Panc1 (cell line): ENCODE data around the gene GALNT13. TPM values are rescaled to one million over a fixed set of nuclear protein-coding genes. Genes with fewer than 3 reads are reported as not detected.

Experiments used
- ATAC-seq: fragments of 200-7000 bp; cut with Tn5 transposase; 2 replicates; pipeline ENCODE4 v1.9.1; 2020; ENCODE audit warnings: mild to moderate bottlenecking, moderate library complexity
- BruUV-seq: library from RNA; stranded (reverse); fragments of 400-500 nt; replicated peaks from 2 replicates; lab custom pipeline; 2021; lab: Mats Ljungman, UMichigan
- CTCF ChIA-PET: fragments of 300-600 bp; sonication (Branson Sonifier 250); formaldehyde crosslinking; loops from one replicate; lab custom pipeline; 2022; ENCODE audit warnings: antibody characterized with exemption; lab: Charles Lee
- POLR2A ChIA-PET: fragments of 300-600 bp; sonication (Branson Sonifier 250); formaldehyde crosslinking; loops from one replicate; lab custom pipeline; 2022; ENCODE audit warnings: antibody characterized with exemption; lab: Charles Lee
- DNase-seq: peaks from one replicate; pipeline ENCODE4 v3.0.0-alpha.2; 2010; ENCODE audit warnings: low read depth, low spot score
- H3K27ac ChIP-seq: 2 replicates; pipeline ENCODE4 v1.5.1; 2011; ENCODE audit warnings: mild to moderate bottlenecking, low read length, inconsistent platforms
- H3K27me3 ChIP-seq: fragments of 200-500 bp; sonication (Bioruptor generic); 2 replicates; pipeline ENCODE4 v1.6.0; 2014; ENCODE audit warnings: low read length, inconsistent platforms; ENCODE audit not compliant: control insufficient read depth, insufficient read depth
- H3K36me3 ChIP-seq: fragments of 200-500 bp; sonication (Bioruptor generic); 2 replicates; pipeline ENCODE4 v1.5.1; 2014; ENCODE audit warnings: inconsistent platforms, mild to moderate bottlenecking, low read length, moderate library complexity; ENCODE audit not compliant: control insufficient read depth, insufficient read depth
- H3K4me1 ChIP-seq: 2 replicates; pipeline ENCODE4 v1.5.1; 2011; ENCODE audit warnings: inconsistent platforms, mild to moderate bottlenecking, low read length, moderate library complexity; ENCODE audit not compliant: control insufficient read depth, insufficient read depth
- H3K4me3 ChIP-seq, 2 experiments: 2 replicates each; pipeline ENCODE4 v1.5.1; 2011 to 2012; ENCODE audit warnings: low read depth in 2 of 2, low read length in 2 of 2, mild to moderate bottlenecking in 2 of 2, inconsistent platforms in 1 of 2, moderate library complexity in 1 of 2
- H3K9me3 ChIP-seq: fragments of 200-500 bp; sonication (Bioruptor generic); 2 replicates; pipeline ENCODE4 v1.5.1; 2014; ENCODE audit warnings: low read depth, mild to moderate bottlenecking, inconsistent platforms, low read length, moderate library complexity; ENCODE audit not compliant: control insufficient read depth, insufficient read depth
- CTCF ChIP-seq: fragments of 450-650 bp; IDR thresholded peaks from 2 replicates; pipeline ENCODE4 v1.5.1; 2017; ENCODE audit warnings: mild to moderate bottlenecking
- POLR2AphosphoS5 ChIP-seq: IDR thresholded peaks from 2 replicates; pipeline ENCODE4 v1.6.1; 2012; ENCODE audit warnings: mild to moderate bottlenecking, low read depth, low read length, moderate library complexity
- REST ChIP-seq, 2 experiments: IDR thresholded peaks; 2 replicates each; pipeline ENCODE4 v1.6.1; 2011 to 2012; ENCODE audit warnings: low read depth in 2 of 2, control low read depth in 1 of 2, low read length in 1 of 2, mild to moderate bottlenecking in 1 of 2, moderate library complexity in 1 of 2; ENCODE audit not compliant: insufficient read depth in 1 of 2
- SIN3A ChIP-seq: IDR thresholded peaks from 2 replicates; pipeline ENCODE4 v1.6.1; 2012; ENCODE audit warnings: low read depth, mild to moderate bottlenecking, low read length, moderate library complexity, borderline replicate concordance; ENCODE audit not compliant: insufficient read depth
- TCF7L2 ChIP-seq: IDR thresholded peaks from 2 replicates; pipeline ENCODE4 v1.6.1; 2011; ENCODE audit warnings: mild to moderate bottlenecking, low read depth, low read length, inconsistent platforms
- in situ Hi-C: cut with HindIII; loops from 2 replicates; pipeline ENCODE4 v1.10.0; 2016; ENCODE audit warnings: low sequenced_read_pairs, low pct_unique_long_range_greater_than_20kb
- intact Hi-C: fragments of 100-400 bp; cut with micrococcal nuclease; formaldehyde crosslinking; loops from one replicate; pipeline ENCODE4 v1.10.0; 2022; ENCODE audit not compliant: unreplicated experiment
- total RNA-seq: library from RNA; stranded (reverse); gene quantifications from one replicate; pipeline ENCODE4 v1.2.1, GENCODE V29; 2021; ENCODE audit not compliant: unreplicated experiment

The GALNT13 gene
- total RNA-seq, 1 experiment from 2014 or later: not detected

- H3K27ac ChIP-seq: no peak overlapping the region
- POLR2A ChIA-PET: no interaction called here
These were observed 271.4 kb downstream of the GALNT13 start for GRCh38 chr2:154143105-154143504.

GRCh38 chr2:154158101-154158500, 286.4 kb downstream of the GALNT13 start:
- Histone ChIP-seq H3K4me3 (no peak overlapping the region), H3K9me3 (no peaks in the 10 kb centered on the region), H3K36me3 (no peaks in the 10 kb centered on the region), H3K4me1 (no peaks in the 10 kb centered on the region), H3K27ac (no peak overlapping the region), H3K27me3 (no peaks in the 10 kb centered on the region)
- ChIA-PET CTCF (no interaction called here), POLR2A (no interaction called here)
- in situ Hi-C loops: no loop called here
- intact Hi-C loops: no loop called here
- no peak for DNase-seq
- TF ChIP-seq POLR2AphosphoS5 (no peak), CTCF (no peak), SIN3A (no peak), TCF7L2 (no peak), REST (IDR thresholded peaks at IDR 0.05; ENCODE audit: insufficient read depth in 1 of 2, low read depth in 2 of 2, low read length in 1 of 2) (no peak)
- BruUV-seq: no TSS peak
- no peak for ATAC-seq

More at GRCh38 chr2:154143105-154143504, 271.4 kb downstream of the GALNT13 start:
- H3K27me3 ChIP-seq: no peaks in the 10 kb centered on the region
- no TSS peak for BruUV-seq
- no peaks in the 10 kb centered on the region for H3K36me3 ChIP-seq
- H3K9me3 ChIP-seq: no peaks in the 10 kb centered on the region
- CTCF ChIA-PET: no interaction called here
- TF ChIP-seq TCF7L2: no peak
- no peak for TF ChIP-seq POLR2AphosphoS5
- TF ChIP-seq CTCF: no peak
- TF ChIP-seq SIN3A: no peak
- TF ChIP-seq REST (IDR thresholded peaks at IDR 0.05; ENCODE audit: insufficient read depth in 1 of 2, low read depth in 2 of 2, low read length in 1 of 2): no peak
- DNase-seq: no peak
- H3K4me1 ChIP-seq: no peaks in the 10 kb centered on the region
- intact Hi-C loops (no loop called here), in situ Hi-C loops (no loop called here)
- no peak for ATAC-seq
- H3K4me3 ChIP-seq: no peak overlapping the region
